GM18858 (cell line): ENCODE measurements around the gene RPS6KC1.
"Not testable (repeated sequence)": the region's sequence is repeated elsewhere in the genome, so short reads cannot be mapped to it uniquely, and the experiment has no call there.

Source experiments
- ATAC-seq: cut with Tn5 transposase; IDR thresholded peaks from one replicate; pipeline ENCODE4 v1.9.1; 2021; ENCODE audit not compliant: unreplicated experiment

Gene RPS6KC1

GRCh38 chr1:213274140-213274539, 223.1 kb downstream of the RPS6KC1 start:
- ATAC-seq, result no peak

GRCh38 chr1:213275293-213275692, 224.3 kb downstream of the RPS6KC1 start:
- ATAC-seq, result no peak

- no peak for ATAC-seq
Measured at GRCh38 chr1:213276236-213276635, 225.2 kb downstream of the RPS6KC1 start.

- ATAC-seq, result no peak
Measured at GRCh38 chr1:213277036-213277435, 226.0 kb downstream of the RPS6KC1 start.

- no peak for ATAC-seq
Measured at GRCh38 chr1:213279410-213279809, 228.4 kb downstream of the RPS6KC1 start.

GRCh38 chr1:213281640-213282301, 230.7 kb downstream of the RPS6KC1 start:
- ATAC-seq, result no peak

GRCh38 chr1:213284626-213285025, 233.6 kb downstream of the RPS6KC1 start:
- no peak for ATAC-seq

- no peak for ATAC-seq
Measured at GRCh38 chr1:213286235-213286634, 235.2 kb downstream of the RPS6KC1 start.

- ATAC-seq, result no peak
Measured at GRCh38 chr1:213287987-213288386, 236.9 kb downstream of the RPS6KC1 start.

- ATAC-seq, result no peak
Measured at GRCh38 chr1:213291526-213291925, 240.5 kb downstream of the RPS6KC1 start.

- no peak for ATAC-seq
Measured at GRCh38 chr1:213292614-213293013, 241.6 kb downstream of the RPS6KC1 start.

GRCh38 chr1:213295860-213296259, 244.8 kb downstream of the RPS6KC1 start:
- ATAC-seq, result no peak

GRCh38 chr1:213296558-213296957, 245.5 kb downstream of the RPS6KC1 start:
- no peak for ATAC-seq

GRCh38 chr1:213297021-213297420, 246.0 kb downstream of the RPS6KC1 start:
- no peak for ATAC-seq

GRCh38 chr1:213300433-213300832, 249.4 kb downstream of the RPS6KC1 start:
- no peak for ATAC-seq

- ATAC-seq, result not testable (repeated sequence)
Measured at GRCh38 chr1:213301524-213301923, 250.5 kb downstream of the RPS6KC1 start.

GRCh38 chr1:213303286-213303685, 252.2 kb downstream of the RPS6KC1 start:
- ATAC-seq, result no peak

- ATAC-seq, result no peak
Measured at GRCh38 chr1:213315571-213315970, 264.5 kb downstream of the RPS6KC1 start.

- not testable (repeated sequence) for ATAC-seq
Measured at GRCh38 chr1:213318458-213318857, 267.4 kb downstream of the RPS6KC1 start.

- no peak for ATAC-seq
Measured at GRCh38 chr1:213320191-213320870, 269.3 kb downstream of the RPS6KC1 start.
